GM11168 (cell line): ENCODE results near the gene KIF3B.
"Not testable (repeated sequence)": the region's sequence is repeated elsewhere in the genome, so short reads cannot be mapped to it uniquely, and the experiment has no call there.

ENCODE experiments used
- in situ Hi-C: fragments of 300-500 bp; cut with MboI; formaldehyde crosslinking; loops from one replicate; pipeline ENCODE4 v1.12.0; 2022; ENCODE audit warnings: low sequenced_read_pairs; ENCODE audit not compliant: unreplicated experiment

KIF3B gene

GRCh38 chr20:32246208-32246607 lies 31.2 kb upstream of the KIF3B start:
- in situ Hi-C loops, result not testable (repeated sequence)

GRCh38 chr20:32248043-32248442 lies 29.4 kb upstream of the KIF3B start:
- in situ Hi-C loops, result no loop called here

GRCh38 chr20:32249030-32249738 lies 28.3 kb upstream of the KIF3B start:
- in situ Hi-C loops, result no loop called here

GRCh38 chr20:32251470-32251869 lies 26.0 kb upstream of the KIF3B start:
- in situ Hi-C loops, result no loop called here

- in situ Hi-C loops, result no loop called here
Observed at GRCh38 chr20:32252189-32252588, 25.3 kb upstream of the KIF3B start.

GRCh38 chr20:32260973-32261372 lies 16.5 kb upstream of the KIF3B start:
- in situ Hi-C loops, result not testable (repeated sequence)

- in situ Hi-C loops, result no loop called here
Observed at GRCh38 chr20:32261644-32262043, 15.8 kb upstream of the KIF3B start.

GRCh38 chr20:32263398-32263954 lies 14.0 kb upstream of the KIF3B start:
- in situ Hi-C loops, result no loop called here

GRCh38 chr20:32271620-32272019 lies 5.8 kb upstream of the KIF3B start:
- in situ Hi-C loops, result no loop called here

GRCh38 chr20:32274359-32274758 lies 3.1 kb upstream of the KIF3B start:
- in situ Hi-C loops, result no loop called here

GRCh38 chr20:32275163-32275562 lies 2.3 kb upstream of the KIF3B start:
- in situ Hi-C loops, result not testable (repeated sequence)

GRCh38 chr20:32278199-32278643 lies 770 bp downstream of the KIF3B start:
- in situ Hi-C loops, result no loop called here

- in situ Hi-C loops, result no loop called here
Observed at GRCh38 chr20:32281711-32282110, 4.3 kb downstream of the KIF3B start.

- in situ Hi-C loops, result no loop called here
Observed at GRCh38 chr20:32282461-32282860, 5.0 kb downstream of the KIF3B start.

GRCh38 chr20:32285082-32285620 lies 7.7 kb downstream of the KIF3B start:
- in situ Hi-C loops, result no loop called here

GRCh38 chr20:32285621-32286371 lies 8.3 kb downstream of the KIF3B start:
- in situ Hi-C loops, result no loop called here

- in situ Hi-C loops, result no loop called here
Observed at GRCh38 chr20:32287231-32287638, 9.8 kb downstream of the KIF3B start.

- in situ Hi-C loops, result no loop called here
Observed at GRCh38 chr20:32288225-32288849, 10.9 kb downstream of the KIF3B start.

GRCh38 chr20:32289299-32289660 lies 11.8 kb downstream of the KIF3B start:
- in situ Hi-C loops, result not testable (repeated sequence)

- in situ Hi-C loops, result no loop called here
Observed at GRCh38 chr20:32289661-32290431, 12.4 kb downstream of the KIF3B start.
